Lung microvascular endothelial cell (primary cell): Measurements from ENCODE around the gene ATP2A1. TPM values are rescaled to one million over a fixed set of nuclear protein-coding genes. Genes with fewer than 3 reads are reported as not detected.

Source experiments
- DNase-seq, 2 donors: peaks; one replicate each; pipeline versions ENCODE4 v3.0.0 to v3.0.0-alpha.2; 2010; ENCODE audit warnings: low read depth in 2 of 2
- total RNA-seq: library from RNA; depleted of rRNA; stranded (reverse); fragments of >200 nt; gene quantifications from 2 replicates; pipeline ENCODE4 v1.2.1, GENCODE V29; 2014

ATP2A1 gene
- total RNA-seq = under 0.01 TPM in 2 replicates

DNA sequence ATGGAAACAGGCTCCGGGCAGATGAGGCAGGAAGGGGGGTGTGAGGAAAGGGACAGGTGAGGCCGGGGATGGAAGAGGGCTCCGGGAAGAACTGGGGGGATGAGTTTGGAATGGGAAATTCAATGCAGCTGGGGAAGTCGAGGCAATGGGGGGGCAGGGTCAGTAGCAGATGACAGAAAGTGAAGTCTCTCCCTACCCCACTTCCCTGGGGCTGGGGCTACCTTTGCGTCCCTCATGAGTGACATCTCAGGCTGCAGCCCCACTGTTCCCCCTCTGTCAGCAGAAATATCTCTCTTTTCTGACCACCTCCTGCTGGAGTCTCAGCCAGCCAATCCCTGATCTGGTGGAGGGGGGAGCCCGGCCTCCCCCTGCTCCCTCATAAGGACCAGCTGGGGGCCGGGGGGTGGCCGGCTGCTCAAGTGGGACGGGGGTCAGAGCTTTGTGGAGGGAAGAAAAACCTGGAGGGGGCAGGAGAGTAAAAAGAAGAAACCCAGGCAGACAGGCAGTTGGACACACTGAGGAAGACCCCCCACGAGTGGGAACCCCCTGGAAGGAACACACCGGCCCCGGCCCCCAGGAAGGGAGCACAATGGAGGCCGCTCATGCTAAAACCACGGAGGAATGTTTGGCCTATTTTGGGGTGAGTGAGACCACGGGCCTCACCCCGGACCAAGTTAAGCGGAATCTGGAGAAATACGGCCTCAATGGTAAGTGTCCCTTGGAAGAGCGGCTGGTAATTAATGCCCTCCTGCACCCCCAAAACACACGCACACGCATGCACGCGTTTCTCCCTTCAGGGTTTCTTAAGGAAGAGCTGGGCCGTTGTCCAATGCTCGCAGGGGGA lies at the start of gene ATP2A1:
TSS of gene ATP2A1 (plus strand) at position 406 of the 844 bp plus-strand sequence. CDS start at position 590, 184 bp downstream.
- no peak for DNase-seq

DNA sequence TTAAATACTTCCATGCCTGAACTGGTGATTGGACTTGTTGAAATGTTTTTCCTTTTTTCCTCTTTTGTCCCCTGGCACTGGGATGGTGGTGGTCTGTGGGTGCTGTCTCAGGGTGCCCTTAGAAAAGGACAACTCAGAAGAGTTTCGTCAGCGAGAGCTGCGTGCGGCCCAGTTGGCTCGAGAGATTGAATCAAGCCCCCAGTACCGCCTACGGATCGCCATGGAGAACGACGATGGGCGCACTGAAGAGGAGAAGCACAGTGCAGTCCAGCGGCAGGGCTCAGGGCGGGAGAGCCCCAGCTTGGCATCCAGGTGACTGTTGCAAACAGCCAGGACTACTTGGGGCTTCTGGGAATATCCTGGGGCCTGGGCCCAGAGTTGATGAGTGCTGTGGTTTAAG lies 48.5 kb upstream of the ATP2A1 start:
- DNase-seq = no peak

DNA sequence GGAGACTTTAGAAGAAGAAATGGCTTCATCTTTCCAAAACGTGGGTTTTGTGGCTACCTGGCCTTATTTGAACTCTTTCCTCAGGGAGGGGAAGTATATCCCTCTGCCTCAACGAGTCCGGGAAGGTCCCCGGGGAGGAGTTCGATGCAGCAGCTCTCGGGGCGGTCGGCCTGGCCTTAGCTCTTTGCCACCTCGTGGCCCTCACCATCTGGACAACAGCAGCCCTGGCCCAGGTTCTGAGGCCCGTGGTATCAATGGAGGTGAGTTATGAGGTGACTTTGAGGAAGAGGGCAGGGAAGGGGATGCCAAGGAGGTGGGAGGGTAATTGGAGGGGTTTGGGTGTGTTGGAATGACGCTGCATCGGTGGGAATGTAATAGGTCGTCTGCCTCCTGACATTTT lies 47.8 kb upstream of the ATP2A1 start:
- DNase-seq = no peak

DNA sequence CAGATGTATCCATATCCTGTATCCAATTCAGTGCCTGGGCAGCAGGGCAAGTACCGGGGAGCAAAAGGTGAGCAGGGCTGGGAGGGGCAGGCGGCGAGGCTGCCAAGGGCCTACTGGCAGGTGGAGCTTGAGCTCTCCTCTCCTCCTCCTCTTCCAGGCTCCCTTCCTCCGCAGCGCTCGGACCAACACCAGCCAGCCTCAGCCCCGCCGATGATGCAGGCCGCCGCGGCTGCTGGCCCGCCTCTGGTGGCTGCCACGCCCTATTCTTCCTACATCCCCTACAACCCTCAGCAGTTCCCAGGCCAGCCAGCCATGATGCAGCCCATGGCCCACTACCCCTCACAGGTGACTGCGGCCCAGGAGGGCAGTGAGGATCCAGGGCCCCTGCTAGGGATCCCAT lies 43.9 kb upstream of the ATP2A1 start:
- no peak for DNase-seq

- no peak for DNase-seq
Observed at GRCh38 chr16:28834873-28835863, 43.1 kb upstream of the ATP2A1 start.

DNA sequence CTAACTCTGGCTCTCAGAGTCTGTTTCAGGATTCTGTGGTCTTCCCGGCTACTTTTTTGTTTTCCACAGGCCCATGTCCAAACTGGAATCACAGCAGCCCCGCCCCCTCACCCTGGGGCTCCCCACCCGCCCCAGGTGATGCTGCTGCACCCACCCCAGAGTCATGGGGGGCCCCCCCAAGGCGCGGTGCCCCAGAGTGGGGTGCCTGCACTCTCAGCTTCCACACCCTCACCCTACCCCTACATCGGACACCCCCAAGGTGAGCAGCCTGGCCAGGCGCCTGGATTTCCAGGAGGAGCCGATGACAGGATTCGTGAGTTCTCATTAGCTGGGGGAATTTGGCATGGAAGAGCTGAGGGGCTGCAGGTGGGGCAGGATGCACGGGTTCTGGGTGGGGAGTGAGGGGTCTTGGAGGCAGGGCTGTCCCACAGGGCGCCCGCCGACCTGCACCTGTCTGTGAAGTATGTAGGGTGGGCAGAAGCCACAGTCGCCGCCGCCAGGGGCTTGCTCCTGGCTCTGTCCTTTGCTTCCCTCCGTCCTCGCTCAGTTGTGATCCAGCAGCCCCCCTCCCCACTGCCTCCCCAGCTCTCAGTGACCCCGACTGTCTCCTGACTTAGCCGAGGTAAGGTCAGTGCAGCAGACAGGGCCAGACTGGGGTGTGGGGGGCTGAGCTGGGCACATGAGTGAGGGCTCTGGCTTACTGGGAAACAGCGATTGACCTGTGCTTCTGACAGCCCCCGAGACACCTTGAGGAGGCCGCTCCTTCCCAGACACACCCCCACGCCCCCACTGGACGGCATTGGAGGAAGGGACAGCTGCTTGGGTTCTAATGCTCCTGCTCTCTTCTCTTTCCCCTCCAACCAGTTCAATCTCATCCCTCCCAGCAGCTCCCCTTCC lies 42.2 kb upstream of the ATP2A1 start:
- DNase-seq = no peak

- DNase-seq = no peak
Observed at GRCh38 chr16:28836761-28837064, 41.6 kb upstream of the ATP2A1 start.

- no peak for DNase-seq
Observed at GRCh38 chr16:28837672-28838557, 40.4 kb upstream of the ATP2A1 start.

DNA sequence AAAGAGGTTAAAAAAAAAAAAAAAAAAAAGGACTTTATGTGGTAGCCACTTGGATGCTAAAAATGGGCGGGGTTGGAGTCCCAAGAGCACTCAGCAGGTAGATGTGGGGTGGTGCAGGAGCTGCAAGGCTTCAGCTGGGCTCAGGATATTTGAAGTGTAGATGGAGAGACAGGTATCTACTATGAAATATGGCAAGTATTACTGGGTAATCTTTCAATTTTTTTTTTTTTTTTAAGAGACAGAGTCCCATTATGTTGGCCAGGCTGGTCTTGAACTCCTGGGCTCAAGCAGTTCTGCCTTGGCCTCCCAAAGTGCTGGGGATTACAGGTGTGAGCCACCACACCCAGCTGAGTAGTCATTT lies 39.8 kb upstream of the ATP2A1 start:
- DNase-seq = no peak

- DNase-seq = no peak
Observed at GRCh38 chr16:28839004-28839639, 39.2 kb upstream of the ATP2A1 start.

DNA sequence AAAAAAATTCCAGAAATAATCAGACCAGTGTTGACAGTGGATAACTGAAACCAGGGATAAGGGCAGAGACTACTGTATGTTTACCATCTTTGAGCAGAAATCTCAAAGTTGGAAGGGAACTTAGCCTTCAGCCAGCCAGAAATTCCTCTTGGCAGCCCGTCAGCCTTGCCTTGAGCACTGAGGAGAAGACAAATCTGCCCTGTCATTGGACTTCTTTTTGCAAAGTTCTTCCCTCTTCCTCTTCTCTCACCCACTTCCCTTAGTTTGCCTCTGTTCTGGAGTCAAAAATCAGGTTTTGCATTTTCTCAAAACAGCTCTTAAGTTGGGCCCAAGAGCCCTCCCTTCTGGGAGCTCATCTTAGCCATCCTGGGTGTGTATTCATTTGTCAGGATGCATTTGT lies 38.4 kb upstream of the ATP2A1 start:
- DNase-seq = no peak

- DNase-seq = no peak
Observed at GRCh38 chr16:28842696-28843095, 35.6 kb upstream of the ATP2A1 start.

GRCh38 chr16:28843766-28844165 lies 34.5 kb upstream of the ATP2A1 start:
- no peak for DNase-seq

- no peak for DNase-seq
Observed at GRCh38 chr16:28844226-28844885, 33.9 kb upstream of the ATP2A1 start.

DNA sequence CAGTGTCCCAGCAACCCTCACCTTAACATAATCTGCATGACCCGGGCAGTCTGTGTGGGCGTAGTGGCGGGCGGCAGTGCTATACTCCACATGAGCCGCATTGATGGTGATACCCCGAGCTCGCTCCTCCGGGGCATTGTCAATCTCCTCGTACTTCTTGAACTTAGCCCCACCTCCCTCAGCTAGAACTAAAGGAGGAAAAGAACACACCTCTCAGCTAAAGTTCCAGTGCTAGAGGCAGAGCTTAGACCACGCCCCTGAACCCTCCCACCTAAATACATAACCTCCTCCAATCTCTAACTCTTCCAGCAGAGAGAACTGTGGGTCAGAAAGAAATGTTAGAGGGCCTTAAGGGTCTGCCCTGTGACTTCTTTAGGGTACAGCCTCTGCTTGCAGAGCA lies 33.0 kb upstream of the ATP2A1 start:
- peak; percentile 21 to 23 for DNase-seq

- DNase-seq = no peak
Observed at GRCh38 chr16:28845761-28846079, 32.6 kb upstream of the ATP2A1 start.

GRCh38 chr16:28846080-28846932 lies 32.0 kb upstream of the ATP2A1 start, which contains the start of gene TUFM:
Gene TUFM (minus strand): TSS chr16:28846348. CDS start chr16:28846269, 79 bp downstream.
- DNase-seq = peak; percentile 99

DNA sequence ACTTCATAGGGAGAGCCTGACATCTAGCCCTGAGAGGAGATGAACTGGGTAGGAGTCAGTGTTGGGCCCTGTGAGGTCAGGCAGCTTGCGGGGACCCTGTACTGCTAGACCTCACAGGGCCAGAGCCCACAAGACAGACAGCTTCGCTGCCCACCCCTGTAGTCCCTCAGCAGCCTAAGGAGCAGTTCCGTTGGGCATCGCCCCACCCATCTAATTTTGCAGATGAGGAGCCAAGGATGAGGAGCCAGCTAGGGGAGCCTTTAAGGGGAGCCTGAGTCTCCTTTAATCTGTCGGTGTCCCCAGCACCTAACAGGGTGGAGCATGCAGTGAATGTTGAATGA lies 31.4 kb upstream of the ATP2A1 start:
- peak in 1 of 2 donors; percentile 11 for DNase-seq

DNA sequence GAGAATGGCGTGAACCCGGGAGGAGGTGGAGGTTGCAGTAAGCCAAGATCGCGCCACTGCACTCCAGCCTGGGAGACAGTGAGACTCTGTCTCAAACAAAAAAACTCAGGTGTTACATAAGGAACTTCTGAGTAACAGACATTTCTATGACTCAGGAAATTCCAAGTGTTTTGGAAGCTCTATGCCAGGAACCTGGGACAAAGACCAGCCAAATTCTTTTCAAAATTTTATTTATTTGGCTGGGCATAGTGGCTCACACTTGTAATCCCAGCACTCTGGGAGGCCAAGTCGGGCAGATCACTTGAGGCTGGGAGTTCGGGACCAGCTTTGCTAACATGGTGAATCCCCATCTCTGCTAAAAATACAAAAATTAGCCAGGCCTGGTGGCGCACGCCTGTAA lies 19.9 kb upstream of the ATP2A1 start:
- DNase-seq = no peak
